Measurements from ENCODE around the gene APBA3.

APBA3 gene, protein sequence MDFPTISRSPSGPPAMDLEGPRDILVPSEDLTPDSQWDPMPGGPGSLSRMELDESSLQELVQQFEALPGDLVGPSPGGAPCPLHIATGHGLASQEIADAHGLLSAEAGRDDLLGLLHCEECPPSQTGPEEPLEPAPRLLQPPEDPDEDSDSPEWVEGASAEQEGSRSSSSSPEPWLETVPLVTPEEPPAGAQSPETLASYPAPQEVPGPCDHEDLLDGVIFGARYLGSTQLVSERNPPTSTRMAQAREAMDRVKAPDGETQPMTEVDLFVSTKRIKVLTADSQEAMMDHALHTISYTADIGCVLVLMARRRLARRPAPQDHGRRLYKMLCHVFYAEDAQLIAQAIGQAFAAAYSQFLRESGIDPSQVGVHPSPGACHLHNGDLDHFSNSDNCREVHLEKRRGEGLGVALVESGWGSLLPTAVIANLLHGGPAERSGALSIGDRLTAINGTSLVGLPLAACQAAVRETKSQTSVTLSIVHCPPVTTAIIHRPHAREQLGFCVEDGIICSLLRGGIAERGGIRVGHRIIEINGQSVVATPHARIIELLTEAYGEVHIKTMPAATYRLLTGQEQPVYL

GRCh38 chr19:3761382-3762129 lies at the start of gene APBA3:
APBA3 (minus strand) TSS chr19:3761692; CDS start chr19:3760264, 1,428 bp downstream.
- peak; percentile 98 for DNase-seq

DNA sequence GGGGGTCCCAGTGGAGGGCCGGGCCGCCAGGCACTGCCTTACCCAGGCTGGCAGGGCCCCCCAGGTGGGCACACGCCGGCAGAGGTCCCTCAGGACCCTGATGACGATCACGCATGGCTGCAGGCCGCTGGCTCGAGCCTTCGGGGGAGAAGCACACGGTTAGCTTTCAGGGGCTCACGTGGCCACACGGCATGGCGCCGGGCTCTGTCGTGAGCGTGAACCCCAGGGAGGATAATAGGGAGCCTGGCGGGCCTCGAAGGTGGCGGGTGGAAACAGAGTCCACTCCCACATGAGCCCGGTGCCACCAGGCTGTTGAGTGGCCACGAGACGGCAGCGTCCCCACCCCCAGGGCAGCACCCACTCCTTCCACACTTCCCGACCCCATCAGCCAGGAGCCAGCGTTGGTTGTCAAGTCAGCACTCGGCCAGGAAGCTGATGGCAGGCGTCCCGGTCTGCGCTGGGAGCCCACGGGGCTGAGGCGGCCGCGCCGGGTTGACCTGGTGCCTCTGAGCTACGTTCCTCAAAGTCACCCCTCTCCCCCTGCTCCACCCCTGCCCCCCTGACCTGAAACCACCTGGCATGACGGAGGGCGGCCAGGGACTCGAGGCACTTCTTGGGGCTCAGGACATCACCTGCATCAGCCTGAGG lies 49.3 kb upstream of the APBA3 start:
- no peak for DNase-seq

- DNase-seq: no peak
These were observed 48.6 kb upstream of the APBA3 start for GRCh38 chr19:3809881-3810707.

DNA sequence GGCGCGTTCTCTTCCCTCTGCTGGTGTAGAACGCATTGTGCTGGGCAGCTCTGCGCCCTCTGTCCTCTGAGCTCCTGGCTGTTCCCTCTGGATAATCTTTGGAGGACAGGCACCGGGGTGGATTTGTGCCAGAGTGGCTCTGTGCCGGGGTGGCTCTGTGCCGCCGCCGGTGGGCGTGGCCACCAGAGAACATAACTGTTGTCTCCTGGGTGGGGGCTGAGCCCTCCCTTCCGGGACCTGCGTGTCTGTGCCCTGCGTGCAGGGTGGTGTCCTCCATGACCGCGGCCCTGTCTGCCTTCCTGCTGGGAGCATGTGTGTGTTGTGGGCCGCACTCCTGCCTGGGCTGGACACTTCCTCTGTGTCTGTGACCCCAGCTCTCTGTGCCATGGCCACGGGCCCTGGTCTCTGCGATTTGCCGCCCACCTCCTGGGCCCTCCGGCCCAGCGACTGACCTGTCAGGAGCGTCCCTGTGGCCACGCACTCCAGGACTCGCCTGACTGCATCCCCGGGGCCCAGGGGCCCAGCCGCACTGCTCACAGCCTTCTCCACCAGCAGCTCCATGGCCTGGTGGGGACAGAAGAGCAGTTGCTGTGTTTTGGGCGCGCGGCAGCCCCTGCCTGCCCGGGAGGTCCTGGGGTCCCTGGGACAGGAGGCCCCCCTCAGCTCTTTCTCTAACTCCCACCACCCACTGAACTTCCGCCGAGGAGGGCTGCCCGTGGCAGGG lies 47.1 kb upstream of the APBA3 start:
- DNase-seq: no peak

DNA sequence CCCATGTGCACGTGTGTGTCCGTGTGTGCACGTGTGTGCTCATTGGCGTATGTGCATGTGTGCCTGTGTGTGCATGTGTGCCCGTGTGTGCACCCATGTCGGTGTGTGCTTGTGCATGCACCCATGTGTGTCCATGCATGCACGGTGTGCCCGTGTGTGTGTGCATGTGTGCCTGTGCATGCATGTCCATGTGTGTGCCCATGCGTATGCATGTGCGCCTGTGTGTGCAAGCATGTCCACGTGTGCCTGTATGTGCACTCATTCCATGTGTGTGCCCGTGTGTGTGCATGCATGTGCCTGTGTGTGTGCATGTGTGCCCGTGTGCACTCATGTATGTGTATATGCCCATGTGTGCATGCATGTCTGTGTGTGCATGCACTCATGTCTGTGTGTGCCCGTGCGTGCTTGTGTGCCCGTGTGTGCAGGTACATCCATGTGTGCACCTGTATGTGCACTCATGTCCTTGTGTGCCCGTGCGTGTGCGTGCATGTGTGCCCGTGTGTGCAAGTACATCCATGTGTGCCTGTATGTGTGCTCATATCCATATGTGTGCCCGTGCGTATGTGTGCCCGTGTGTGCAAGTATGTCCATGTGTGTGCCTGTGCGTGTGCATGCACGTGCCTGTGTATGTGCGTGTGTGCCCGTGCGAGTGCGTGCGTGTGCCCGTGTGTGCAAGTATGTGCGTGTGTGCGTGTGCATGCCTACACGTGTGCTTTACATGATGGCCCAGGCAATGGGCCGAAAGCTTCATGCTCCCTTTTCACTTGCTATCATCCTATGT lies 46.3 kb upstream of the APBA3 start:
- no peak for DNase-seq

- DNase-seq: no peak
These were observed 45.6 kb upstream of the APBA3 start for GRCh38 chr19:3807131-3807480.

GRCh38 chr19:3805859-3806258 lies 44.4 kb upstream of the APBA3 start:
- DNase-seq: no peak

- no peak for DNase-seq
These were observed 42.9 kb upstream of the APBA3 start for GRCh38 chr19:3804429-3804828.

GRCh38 chr19:3803986-3804385 lies 42.5 kb upstream of the APBA3 start:
- no peak for DNase-seq

GRCh38 chr19:3803114-3803888 lies 41.8 kb upstream of the APBA3 start:
- DNase-seq: no peak

DNA sequence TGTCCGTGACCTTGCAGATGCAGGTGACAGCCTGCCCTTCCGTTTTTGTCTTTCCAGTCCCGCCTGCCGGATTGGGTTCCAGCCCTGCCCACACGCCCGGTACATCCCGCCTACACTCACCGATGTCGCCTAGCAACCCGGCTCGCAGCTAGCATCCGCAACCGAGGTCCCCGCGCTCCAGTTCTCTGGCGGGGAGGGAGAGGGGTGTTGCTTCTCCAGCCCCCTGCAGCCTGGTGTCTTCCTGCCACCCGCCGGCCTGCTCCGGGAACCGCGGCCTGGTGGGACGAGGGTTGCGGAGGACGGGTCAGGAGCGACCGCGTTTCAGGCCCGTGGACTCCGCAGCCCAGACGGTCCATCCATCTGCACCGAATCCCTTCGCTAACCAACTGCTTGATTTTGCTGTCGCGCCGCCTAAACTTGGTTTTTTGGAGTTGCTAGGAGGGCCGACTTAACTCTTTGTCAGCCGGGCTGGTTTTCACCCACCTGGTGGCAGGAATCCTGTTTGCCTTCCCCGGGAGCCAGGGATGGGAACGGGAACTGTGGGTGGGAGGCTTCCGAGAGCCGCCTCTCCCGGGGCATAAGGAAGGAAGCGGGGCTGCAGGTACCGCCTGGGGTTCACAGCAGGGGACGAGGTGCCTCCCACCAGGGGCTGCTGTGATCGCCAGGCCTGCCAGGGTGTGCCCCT lies 40.1 kb upstream of the APBA3 start:
- DNase-seq: peak; percentile 58 to 73

DNA sequence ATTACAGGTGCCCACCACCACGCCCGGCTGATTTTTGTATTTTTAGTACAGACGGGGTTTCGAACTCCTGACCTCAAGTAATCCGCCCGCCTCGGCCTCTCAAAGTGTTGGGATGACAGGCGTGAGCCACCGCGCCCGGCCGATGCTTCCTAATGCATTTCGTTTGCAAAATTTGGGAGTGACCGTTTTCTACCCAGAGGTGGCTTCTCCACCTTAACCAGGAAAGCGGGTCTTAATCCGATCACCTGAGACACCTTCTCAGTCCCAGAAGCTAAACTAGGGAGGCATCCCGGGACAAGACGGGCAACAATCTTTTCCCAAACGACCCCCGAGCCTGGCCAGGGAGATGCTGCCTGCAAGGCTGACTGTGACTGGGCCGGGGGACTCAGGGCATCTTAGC lies 39.5 kb upstream of the APBA3 start:
- no peak for DNase-seq

- no peak for DNase-seq
These were observed 36.6 kb upstream of the APBA3 start for GRCh38 chr19:3798137-3798536.

DNA sequence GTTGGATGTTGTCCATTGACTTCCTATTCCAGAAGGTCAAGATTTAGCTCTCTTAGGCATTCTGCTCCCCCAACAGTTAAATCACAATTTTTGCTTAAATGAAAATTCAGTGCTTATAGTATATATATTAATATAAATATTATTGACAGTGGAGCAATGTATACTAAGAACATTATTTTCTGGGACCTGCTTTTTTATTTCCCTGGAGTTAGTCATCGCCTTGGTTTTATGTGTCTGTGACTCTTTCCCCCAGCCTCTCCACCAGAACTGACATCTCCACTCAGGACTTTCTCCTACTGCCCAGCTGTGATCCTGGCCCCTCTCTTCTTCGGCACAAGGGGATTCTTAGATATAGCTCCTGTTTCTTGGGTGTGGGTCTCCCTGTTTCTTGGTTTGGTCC lies 34.9 kb upstream of the APBA3 start:
- no peak for DNase-seq

DNA sequence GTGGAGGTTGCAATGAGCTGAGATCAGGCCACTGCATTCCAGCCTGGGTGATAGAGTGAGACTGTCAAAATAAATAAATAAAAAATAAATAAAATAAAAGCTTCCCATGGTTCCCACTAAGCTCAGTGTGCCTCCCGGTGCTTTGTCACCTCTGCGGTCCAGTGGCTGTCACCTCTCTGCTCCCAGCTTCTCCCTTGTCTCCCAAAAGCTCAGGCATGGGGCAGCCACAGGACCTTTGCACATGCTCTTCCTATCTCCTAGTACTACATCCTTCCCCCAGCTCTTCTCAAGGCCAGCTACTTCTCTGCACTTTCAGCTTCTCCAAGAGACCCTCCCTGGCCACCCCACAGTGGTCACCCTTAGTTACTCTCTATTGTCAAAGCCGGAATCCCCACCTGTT lies 32.3 kb upstream of the APBA3 start:
- DNase-seq: no peak

DNA sequence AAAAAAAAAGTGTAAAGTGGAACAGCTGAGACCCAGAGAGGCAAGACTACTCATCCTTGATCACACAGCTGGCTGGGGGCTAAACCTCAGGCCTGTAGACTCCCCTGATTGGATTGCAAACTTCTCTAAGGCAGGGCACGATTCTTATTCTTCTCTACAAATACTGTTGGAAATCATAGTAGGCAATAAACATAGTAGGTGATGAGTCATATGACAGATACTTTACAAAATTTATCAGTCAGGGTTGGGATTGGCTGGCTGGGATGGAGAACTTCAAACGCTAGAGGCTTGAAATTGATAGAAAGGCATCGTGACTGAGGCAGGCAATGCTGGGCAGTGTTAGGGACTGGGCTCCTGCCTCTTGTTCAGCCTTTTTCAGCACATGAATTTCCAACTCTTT lies 30.6 kb upstream of the APBA3 start:
- DNase-seq: no peak

DNA sequence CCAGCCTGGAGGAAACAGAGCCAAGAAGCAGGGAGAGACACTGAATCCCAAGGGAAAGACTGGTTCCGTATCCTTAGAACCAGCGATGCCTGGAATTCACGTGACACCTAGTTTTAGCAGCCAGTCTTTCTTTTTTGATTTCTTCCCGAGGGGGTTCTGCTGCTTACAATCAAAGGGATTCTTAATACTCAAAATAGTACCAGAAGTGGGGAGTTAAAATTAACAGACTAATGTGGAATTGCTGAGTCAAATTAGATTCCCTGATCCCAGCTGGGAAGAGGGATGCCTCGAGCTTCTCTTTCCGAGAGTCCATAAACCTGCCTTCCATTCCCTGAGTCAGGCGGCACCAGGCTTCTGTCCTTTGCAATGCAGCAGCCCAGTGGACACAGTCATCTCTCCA lies 29.4 kb upstream of the APBA3 start:
- DNase-seq: no peak

GRCh38 chr19:3790209-3790734 lies 28.8 kb upstream of the APBA3 start:
- DNase-seq: no peak

DNA sequence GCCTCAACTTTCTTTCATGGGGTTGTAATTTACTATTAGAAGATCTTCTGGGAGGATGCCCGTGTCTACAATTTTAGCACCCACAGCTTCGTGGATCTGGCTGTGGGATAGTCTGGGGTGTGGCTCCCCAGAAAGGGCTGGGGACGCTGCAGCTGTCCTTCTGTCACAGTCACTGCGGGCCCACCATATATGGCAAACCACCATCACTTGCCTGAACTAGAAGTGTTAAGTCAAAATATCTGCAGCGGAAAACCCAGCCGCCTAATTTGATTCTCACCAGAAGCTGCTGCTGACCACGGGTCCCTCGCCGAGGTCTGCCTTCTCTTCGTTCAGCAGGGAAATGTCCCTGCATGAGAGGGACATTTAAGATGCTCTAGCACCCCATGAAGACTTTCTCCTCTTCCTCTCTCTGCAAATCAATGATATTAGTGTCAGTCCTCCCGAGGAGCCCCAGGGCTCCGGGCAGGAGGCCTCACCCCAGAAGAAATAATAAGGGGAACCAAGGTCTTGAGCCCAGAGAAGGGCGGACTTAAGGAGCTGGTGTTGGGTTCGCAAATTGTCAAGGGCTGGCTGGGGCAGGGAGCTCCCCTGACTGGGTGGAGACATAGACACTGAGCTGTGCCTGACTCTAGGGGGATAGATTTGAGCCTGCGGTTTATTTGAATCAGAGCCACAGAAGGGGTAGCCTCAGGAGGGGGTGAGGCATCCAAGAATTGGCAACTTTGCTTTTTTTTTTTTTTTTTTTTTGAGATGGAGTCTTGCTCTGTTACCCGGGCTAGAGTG lies 27.7 kb upstream of the APBA3 start:
- DNase-seq: no peak

All from stimulated activated CD4-positive, alpha-beta T cell treated with anti-CD3 and anti-CD28 coated beads, Interleukin-2, amount 100 ng/mL, for 24 hours (primary cell).